Neutrophil (primary cell): ENCODE results near the gene KLHL14.

Experiments
- H3K27ac ChIP-seq: fragments of 200-600 bp; sonication (generic); 2 replicates; pipeline ENCODE4 v1.5.1; 2016; ENCODE audit warnings: mild to moderate bottlenecking, moderate library complexity
- H3K27me3 ChIP-seq: fragments of 200-600 bp; sonication (generic); 2 replicates; pipeline ENCODE4 v1.6.0; 2016; ENCODE audit warnings: mild to moderate bottlenecking
- H3K36me3 ChIP-seq: fragments of 200-600 bp; sonication (generic); 2 replicates; pipeline ENCODE4 v1.5.1; 2017
- H3K4me1 ChIP-seq, 2 experiments: fragments of 200-600 bp in 1 of 2; sonication (generic) in 1 of 2; 1 replicate in 1 of 2; 2 replicates in 1 of 2; pipeline versions ENCODE4 v1.5.1 to v1.6.1; 2013 to 2016; ENCODE audit warnings: low read depth in 1 of 2, low read length in 1 of 2, mild to moderate bottlenecking in 1 of 2, moderate library complexity in 1 of 2; ENCODE audit not compliant: control insufficient read depth in 1 of 2, insufficient read depth in 1 of 2
- H3K4me3 ChIP-seq, 2 experiments: fragments of 200-600 bp in 1 of 2; sonication (generic) in 1 of 2; 1 replicate in 1 of 2; 2 replicates in 1 of 2; pipeline ENCODE4 v1.5.1; 2013 to 2016; ENCODE audit warnings: low read depth in 1 of 2, low read length in 1 of 2, mild to moderate bottlenecking in 1 of 2, moderate library complexity in 1 of 2
- H3K9me3 ChIP-seq: fragments of 200-600 bp; sonication (generic); 2 replicates; pipeline ENCODE4 v1.5.1; 2016
- TF ChIP-seq, protein P1 (sequence below): fragments of 200-600 bp; sonication (generic); IDR thresholded peaks from 2 replicates; pipeline ENCODE4 v1.5.1; 2016; ENCODE audit warnings: antibody characterized with exemption

The KLHL14 gene

DNA sequence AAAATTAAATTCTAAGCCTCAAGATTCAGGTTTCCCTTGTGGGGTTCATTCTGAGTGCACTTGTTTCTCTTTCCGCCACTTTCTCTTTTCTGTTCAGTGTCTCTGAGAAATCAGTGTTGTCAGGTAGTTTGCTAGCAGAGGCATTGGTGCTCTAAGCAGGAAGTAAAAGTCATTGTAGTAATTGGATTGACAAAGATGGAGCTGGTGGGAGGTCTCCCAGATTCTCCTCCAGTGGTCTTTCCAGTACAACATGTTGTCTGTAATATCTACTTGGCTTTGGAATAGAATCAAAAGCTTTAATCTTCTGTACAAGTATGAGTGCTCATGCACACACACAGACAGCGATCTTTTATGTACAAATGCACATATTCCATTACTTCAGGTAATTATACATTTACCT lies 135.6 kb downstream of the KLHL14 start:
- Histone ChIP-seq H3K4me1 (no peaks in the 10 kb centered on the region), H3K9me3 (no peaks in the 10 kb centered on the region), H3K27me3 (no peaks in the 10 kb centered on the region), H3K4me3 (no peak overlapping the region), H3K36me3 (no peaks in the 10 kb centered on the region), H3K27ac (no peak overlapping the region)
- TF ChIP-seq, protein P1, sequence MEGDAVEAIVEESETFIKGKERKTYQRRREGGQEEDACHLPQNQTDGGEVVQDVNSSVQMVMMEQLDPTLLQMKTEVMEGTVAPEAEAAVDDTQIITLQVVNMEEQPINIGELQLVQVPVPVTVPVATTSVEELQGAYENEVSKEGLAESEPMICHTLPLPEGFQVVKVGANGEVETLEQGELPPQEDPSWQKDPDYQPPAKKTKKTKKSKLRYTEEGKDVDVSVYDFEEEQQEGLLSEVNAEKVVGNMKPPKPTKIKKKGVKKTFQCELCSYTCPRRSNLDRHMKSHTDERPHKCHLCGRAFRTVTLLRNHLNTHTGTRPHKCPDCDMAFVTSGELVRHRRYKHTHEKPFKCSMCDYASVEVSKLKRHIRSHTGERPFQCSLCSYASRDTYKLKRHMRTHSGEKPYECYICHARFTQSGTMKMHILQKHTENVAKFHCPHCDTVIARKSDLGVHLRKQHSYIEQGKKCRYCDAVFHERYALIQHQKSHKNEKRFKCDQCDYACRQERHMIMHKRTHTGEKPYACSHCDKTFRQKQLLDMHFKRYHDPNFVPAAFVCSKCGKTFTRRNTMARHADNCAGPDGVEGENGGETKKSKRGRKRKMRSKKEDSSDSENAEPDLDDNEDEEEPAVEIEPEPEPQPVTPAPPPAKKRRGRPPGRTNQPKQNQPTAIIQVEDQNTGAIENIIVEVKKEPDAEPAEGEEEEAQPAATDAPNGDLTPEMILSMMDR, result no peak

- TF ChIP-seq, protein P1, result no peak
- H3K4me3 ChIP-seq, result no peak overlapping the region
- H3K9me3 ChIP-seq, result no peaks in the 10 kb centered on the region
Observed at GRCh38 chr18:32634876-32635431, 137.9 kb downstream of the KLHL14 start.

DNA sequence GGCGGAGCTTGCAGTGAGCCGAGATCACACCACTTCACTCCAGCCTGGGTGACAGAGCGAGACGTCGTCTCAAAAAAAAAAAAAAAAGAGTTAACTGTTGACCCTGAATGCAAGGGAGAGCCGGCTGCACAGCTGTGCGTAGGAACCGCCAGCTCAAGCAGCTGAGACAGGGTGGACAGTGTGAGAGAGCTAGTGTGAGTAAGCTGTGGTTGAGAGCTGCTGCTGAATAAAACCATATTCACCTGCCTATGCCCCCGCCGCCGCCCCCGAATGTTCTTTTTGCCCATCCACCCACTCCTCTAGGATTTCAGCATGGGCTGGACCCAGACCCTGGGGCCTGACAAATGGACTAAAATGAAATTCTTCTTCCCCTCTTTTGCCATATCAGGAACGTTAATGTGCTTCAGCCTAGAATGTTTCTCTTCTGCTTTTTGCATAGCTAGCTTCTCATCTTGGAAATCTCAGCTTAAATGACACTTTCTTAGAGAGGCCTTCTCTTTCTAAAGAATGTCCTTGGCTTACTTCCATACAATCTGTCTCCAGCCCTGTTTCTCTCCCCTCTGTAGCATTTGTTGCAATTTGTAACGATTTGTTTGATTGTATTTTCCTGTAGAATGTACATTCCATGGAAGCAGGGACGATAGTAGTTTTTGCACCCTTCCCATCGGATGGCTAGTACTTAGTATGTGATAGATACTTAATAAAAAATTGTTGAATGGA lies 142.7 kb downstream of the KLHL14 start:
- no peaks in the 10 kb centered on the region for H3K9me3 ChIP-seq
- H3K27ac ChIP-seq, result no peak overlapping the region
- TF ChIP-seq, protein P1, result no peak
- no peaks in the 10 kb centered on the region for H3K36me3 ChIP-seq
- no peak overlapping the region for H3K4me3 ChIP-seq
- H3K27me3 ChIP-seq, result no peaks in the 10 kb centered on the region
- H3K4me1 ChIP-seq, result no peaks in the 10 kb centered on the region

More at GRCh38 chr18:32634876-32635431, 137.9 kb downstream of the KLHL14 start:
- H3K27me3 ChIP-seq, result no peaks in the 10 kb centered on the region
- H3K4me1 ChIP-seq, result no peaks in the 10 kb centered on the region
- no peaks in the 10 kb centered on the region for H3K36me3 ChIP-seq
- no peak overlapping the region for H3K27ac ChIP-seq

DNA sequence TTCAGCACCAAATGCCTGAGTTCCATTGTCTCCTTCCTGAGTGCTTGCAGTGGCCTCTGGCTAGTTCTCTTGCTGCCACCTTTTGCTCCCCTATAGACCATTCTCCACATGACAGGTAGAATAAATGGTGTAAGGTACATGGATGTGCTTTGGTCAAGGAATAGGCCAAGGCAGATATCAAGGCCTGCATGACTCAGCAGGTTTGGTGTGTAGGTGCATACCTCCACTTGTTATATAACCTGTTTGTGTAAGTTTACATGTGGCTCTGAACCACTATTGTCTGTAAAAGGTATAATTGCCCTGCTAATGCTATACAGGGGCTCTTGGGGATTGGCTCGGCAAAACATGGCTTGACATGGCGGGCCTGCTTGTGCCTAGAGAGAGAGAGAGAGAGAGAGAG lies 143.5 kb downstream of the KLHL14 start:
- Histone ChIP-seq H3K27ac (no peak overlapping the region), H3K9me3 (no peaks in the 10 kb centered on the region), H3K36me3 (no peaks in the 10 kb centered on the region), H3K4me3 (no peak overlapping the region), H3K27me3 (no peaks in the 10 kb centered on the region), H3K4me1 (no peaks in the 10 kb centered on the region)
- TF ChIP-seq, protein P1, result no peak

DNA sequence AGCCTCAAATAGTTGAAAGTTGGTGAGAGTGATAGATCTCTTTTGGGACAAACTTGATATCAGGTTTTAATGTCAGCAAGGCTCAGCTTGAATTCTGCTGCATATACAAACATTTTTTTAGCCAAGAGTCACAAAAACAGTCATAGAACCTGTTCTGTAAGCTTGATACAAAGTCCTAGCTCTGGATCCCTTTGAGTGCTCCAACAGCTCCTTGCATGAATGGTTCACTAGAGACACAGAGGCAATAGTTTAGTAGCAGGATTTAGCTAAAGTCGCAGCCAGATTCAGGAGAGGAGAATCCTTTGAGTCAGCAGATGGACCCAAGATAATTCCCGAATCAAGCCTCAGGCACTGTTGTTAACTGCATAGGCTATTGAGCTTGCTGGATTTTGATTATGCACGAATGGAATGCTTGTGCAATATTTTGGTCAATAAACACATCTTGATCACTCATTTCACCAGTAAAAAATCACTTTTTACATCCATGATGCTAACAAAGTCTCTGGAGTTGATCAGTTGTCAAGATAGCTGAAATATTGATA lies 148.6 kb downstream of the KLHL14 start:
- no peaks in the 10 kb centered on the region for H3K36me3 ChIP-seq
- no peak overlapping the region for H3K27ac ChIP-seq
- no peak overlapping the region for H3K4me3 ChIP-seq
- no peaks in the 10 kb centered on the region for H3K9me3 ChIP-seq
- TF ChIP-seq, protein P1, result no peak
- H3K4me1 ChIP-seq, result no peaks in the 10 kb centered on the region
- no peaks in the 10 kb centered on the region for H3K27me3 ChIP-seq
